DND-41 (cell line): Measurements from ENCODE around the gene JMJD8.

ENCODE experiments used
- CTCF ChIP-seq: IDR thresholded peaks from 2 replicates; pipeline ENCODE4 v1.5.1; 2012; ENCODE audit warnings: borderline replicate concordance, low read length, moderate library complexity, mild to moderate bottlenecking; ENCODE audit not compliant: poor library complexity, severe bottlenecking; ENCODE audit errors: extremely low read depth
- EZH2 ChIP-seq: IDR thresholded peaks from 3 replicates; pipeline ENCODE4 v1.6.1; 2012; ENCODE audit warnings: borderline replicate concordance, low read depth, mild to moderate bottlenecking, moderate library complexity, low read length, inconsistent platforms; ENCODE audit not compliant: severe bottlenecking

- no peak for TF ChIP-seq CTCF
- TF ChIP-seq EZH2: no peak
Observed at GRCh38 chr16:662597-662996, 21.5 kb downstream of the JMJD8 start.
